GM21737 (cell line): Measurements from ENCODE around the gene UBE2E1.

ENCODE experiments used
- ATAC-seq: cut with Tn5 transposase; IDR thresholded peaks from one replicate; pipeline ENCODE4 v1.9.1; 2021; ENCODE audit warnings: mild to moderate bottlenecking, moderate library complexity; ENCODE audit not compliant: unreplicated experiment

UBE2E1 gene

DNA sequence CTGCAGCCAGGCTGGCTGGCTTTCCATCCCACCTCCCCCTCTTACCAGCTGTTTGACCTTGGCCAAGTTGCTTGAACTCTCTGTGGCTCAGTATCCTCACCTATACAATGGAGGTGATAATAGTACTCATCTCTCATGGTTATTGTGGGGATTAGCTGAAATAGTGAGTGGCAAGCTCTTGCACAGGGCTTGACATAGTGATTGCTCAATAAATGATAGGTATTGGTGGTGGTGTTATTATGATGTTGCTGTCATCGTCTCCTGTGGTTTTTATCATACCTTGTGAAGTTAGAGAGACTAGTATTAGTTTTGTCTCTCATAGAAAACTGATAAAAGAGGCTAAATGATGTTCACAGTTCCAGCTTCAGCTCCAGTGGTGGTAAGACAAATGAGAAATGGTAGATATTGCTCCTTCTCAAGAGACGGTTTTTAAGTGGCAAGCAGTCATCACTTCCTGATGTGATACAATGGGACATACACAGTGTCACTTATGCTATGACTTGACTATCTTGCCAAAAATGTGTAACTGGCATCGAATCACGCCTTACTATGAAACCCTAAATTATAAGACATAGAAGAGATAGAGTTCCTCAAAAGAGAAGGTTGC is 12.1 kb upstream of the UBE2E1 start:
- ATAC-seq = no peak

DNA sequence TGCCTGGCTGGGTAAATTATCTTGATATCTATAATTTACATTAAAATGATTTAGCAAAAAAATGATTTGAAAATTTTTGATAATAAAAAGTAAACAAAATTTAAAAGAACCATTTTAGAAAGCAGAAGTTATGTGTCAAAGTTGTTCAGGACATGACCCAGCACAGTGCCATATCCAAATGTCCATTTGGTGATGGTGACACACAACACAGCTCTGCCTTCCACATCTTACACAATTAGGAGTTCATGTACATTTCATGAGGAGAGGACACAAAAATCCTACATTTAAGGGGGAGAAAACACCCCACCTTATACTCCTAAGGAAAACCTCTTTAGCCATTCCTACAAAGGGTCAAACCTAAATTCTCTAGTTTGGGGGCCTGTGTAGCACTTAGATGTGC is 10.7 kb upstream of the UBE2E1 start:
- no peak for ATAC-seq

DNA sequence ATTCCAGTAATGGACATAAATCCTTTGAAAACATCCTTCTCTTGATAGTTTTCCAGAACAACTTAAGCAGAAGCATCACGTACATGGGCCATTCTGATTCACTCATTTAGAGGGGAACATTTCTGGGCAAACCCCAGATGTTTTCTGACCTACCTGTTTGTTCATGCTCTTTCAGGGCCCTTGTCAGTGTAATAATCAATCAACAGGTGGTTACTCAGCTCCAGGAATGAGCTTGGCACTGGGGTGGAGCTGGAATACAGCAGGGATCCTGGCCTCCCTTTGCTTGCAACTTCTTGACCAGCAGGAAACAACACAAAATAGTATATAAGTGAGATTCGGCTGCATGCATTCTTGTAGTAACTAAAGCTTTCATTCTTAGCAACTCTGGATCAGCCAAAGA is 9.2 kb upstream of the UBE2E1 start:
- no peak for ATAC-seq

DNA sequence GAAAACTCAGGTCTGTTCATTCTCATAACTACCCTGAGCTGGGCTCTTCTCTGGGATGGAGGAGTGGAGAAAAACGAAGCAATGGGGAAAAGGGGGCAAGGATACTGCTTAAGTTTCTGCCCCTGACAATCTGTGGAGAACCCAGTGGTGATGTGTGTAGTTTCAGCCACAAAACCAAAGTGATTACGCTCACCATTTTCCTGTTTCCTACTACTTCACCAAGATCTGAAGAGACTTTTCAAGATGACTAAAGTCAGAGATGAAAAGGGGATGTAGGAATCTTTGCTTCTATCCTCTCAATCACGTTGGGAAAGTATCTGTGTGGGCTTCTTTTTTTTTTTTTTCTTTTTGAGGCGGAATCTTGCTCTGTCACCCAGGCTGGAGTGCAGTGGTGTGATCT is 8.3 kb upstream of the UBE2E1 start:
- ATAC-seq = peak; percentile 78

DNA sequence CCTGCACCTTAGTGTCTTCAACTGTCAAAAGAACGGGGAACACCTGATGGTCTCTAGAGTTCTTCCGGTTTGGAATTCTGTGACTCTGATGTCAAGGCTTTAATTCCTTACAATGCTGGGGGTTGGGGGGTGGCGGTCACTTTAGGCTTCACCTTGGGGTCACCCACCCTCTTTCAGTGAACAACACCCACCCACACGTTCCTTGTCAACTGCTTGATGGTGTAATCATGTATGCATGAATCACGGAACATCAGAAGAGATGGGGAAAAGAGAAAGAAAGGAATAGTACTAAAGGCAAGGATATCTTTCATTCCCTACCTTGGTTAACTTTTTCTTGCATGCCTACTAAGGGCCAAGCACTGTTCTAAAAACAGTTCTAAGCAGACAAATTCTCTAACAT is 7.3 kb upstream of the UBE2E1 start:
- no peak for ATAC-seq

DNA sequence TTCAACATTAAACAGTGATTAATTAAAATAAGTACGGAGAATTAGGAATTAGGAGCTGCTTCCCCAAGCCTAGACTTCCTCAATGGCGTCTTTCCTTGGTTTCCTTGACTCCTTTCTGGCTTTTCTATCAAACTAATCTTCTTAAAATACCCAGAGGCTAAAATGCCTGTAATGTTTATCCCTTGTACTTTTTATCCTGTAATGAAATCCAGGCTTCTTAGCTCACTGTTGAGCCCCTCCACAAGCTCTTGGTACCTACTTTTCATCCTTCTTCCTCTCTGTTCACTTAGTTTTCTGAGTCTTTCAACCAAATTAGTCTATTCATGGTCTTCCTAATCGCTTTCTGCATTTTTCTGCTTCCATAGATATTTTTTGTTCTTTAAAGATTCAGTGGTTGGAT is 6.9 kb upstream of the UBE2E1 start:
- no peak for ATAC-seq

DNA sequence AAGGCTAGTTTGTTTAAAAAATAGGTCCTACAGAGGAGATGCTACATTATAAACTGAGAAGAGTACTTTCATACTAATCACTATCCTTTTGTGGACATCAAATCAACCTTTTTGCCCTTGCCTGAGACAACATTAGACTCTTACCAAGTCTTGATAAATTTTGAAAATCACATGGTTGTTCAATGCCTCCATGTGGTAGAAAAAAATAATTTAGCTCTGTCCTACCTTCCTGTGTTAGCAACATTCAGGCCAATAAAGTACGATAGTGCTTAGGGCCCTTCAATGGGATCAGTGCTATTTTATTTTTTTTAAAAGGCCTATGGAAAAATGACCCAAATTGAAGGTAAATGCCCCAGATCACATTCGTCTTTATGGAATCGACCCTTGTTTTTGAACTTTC is 5.0 kb upstream of the UBE2E1 start:
- peak; percentile 48 for ATAC-seq

DNA sequence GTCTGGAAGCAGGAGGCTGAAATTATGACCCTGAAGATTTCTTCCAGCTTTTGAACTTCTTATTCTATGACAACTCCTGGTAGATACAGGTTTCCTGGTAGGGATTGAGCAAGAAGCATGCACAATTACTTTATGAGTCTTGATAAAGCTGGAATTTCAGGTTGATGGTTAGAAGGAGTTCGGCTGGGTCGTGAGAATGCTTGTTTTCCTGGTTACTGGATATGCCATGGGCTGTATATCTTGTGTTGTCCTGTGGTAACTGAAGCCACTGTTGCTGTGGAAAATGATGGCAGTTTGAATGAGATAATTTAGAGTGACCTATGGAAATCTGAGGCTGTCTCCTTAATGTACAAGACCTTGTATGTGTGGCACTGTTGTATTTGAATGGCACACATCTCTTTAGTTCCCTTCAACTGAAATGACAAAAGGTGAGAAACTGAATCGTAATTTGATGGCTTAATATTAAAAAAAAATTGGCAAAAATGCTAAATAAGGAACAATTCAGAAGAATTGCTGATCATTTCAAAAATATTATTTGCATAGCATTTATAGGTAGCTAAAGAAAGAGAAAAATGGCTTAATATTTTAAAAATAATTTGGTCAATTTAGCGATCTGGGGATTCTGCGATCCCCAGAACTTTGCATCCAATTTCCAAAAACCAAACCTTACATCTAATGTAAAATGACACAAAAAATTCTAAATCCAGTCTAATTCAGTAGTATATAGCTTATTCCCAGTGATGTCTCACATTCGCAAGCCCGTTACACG is 1.1 kb upstream of the UBE2E1 start:
- no peak for ATAC-seq

DNA sequence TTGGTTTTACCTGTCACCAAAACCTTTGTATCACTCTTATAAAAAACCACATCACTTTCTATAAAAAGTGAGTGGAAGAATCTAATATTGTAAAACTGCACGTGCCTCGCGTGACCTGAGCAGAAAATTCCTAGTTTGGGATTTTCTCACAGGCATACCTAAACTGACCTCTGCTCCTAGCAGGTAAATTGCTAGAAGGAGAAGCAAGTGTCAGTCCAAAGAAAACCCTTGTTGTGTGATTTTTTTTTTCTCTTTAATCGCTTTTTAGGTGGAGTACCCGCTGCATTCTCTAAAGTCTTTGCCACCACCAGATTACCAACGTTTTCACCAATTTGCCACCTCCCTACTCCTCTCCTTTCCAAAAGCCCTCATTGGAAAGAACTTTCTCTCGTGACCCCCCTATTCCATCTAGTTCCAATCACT is 534 bp upstream of the UBE2E1 start:
- no peak for ATAC-seq

DNA sequence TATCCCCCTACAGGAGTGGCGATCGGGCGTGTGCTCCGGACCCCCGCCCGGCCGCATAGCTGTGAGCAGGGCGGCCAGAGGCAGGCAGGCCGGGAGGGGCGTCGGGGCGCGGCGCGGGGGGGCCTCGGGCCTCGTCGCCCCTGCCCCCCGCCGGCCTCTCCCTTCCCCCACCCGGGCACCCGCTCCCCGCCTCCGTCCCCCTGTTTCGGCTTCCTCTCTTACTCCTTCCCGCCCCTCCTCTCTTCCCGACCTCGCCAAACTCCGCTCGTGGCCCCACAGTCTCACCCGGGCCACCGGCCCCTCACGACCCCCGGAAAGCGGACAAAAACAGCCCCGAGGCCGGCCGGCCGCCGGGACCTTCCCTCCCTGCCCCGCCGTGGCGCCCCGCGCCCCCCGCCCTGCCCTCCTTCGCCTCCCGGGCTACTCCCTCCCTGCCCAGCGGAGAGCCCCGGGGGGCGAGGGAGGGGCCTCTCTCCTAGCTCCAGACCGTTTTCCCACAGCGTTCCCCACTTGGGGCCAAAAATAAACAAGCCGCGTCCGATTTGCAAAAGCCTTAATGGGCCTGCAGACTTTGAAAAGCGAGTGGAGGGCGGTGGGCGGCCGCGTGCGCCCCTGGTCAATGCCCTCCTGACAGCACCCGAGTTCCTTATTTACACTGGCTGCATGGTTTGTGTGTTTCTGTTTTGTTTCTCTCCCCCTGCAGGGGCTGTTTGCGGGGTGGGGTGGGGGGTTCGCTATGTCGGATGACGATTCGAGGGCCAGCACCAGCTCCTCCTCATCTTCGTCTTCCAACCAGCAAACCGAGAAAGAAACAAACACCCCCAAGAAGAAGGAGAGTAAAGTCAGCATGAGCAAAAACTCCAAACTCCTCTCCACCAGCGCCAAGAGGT is 1.0 kb downstream of the UBE2E1 start:
- peak; percentile 10 for ATAC-seq

DNA sequence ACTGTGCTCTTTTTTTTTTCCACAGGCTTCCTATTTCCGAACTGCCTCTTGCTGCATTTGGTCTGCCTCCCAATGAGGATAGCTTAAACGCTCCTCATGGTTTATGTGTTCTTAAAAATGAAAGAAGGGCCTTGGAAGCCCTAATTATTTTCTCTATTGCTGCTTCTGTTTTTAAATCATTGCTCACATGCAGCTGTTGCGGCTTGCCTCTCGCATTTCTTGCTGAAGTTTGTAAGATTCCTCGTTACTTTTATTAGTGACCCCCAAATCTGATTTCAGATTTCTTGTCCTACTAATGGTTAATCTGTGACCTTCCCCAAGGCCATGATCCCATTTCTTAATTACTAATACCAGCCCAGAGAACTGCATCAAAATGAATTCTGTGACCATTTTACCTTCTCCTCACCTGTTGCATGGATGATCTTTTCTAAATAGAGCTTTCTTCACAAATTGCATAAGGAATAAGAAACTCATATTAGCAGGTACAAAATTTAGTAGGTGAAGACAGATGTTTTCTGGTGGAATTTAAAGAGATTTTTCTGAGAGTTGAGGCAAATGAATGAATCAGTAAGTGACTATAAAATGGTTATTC is 1.8 kb downstream of the UBE2E1 start:
- ATAC-seq = no peak

DNA sequence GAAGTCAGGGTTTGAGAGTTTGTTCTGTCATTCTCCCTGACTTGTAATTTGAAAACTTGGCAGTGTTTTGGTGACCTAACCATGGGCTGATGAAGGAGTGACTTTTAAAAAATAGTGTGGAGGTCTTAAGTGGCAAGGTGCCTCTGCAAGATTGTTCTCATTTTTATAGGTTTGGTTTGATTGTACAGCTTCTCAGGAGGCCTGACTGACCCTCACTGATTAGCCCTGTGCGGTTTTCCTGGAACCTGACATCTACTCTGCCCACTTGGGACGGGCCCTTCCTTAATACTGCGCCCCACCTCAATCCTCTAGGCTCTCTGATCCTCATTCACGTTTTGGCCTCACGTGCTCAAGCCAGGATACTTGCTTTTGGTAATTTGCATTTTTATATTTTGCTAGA is 2.8 kb downstream of the UBE2E1 start:
- ATAC-seq = no peak

DNA sequence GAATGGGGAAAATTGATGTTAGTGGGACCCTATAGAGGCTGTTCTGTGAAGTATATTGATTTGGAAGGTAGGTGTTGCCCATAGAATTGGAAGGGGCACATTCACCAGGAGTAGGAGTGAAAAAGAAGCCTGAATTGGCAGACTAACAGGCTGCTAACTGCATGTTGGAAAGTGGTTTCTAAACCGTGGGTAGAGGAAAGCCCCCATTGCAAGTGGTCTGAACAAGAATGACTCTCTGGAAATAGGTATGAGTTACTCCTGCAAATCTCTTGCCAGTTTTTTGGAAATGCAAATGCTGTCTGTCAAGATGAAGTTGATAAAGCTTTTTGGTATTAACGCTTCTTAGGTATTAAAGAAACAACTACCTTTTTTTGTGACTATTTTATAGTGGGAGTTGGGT is 3.5 kb downstream of the UBE2E1 start:
- no peak for ATAC-seq

DNA sequence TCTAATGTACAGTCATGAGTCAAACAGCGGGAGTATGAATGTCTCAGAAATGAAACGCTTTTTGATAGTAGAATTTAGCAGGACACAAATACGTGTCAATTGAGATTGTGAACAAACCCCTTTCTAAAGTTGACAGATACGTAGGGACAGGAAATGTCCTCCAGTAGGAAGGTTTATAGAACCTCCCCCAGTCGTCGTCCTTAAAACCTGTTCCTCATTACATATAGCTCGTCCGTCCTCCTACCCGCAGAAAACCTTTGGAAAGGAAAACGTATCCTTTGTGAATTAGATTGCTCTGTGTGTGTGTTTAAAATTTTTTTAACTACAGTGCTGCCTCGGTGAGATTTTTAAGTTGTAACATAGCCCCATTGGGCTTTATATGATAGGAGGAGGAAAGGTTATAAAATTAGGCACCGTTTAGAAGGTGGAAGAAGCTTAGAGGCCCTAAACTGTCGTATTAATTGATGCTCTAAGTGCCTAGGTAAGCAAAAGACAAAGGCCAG is 4.1 kb downstream of the UBE2E1 start:
- no peak for ATAC-seq

DNA sequence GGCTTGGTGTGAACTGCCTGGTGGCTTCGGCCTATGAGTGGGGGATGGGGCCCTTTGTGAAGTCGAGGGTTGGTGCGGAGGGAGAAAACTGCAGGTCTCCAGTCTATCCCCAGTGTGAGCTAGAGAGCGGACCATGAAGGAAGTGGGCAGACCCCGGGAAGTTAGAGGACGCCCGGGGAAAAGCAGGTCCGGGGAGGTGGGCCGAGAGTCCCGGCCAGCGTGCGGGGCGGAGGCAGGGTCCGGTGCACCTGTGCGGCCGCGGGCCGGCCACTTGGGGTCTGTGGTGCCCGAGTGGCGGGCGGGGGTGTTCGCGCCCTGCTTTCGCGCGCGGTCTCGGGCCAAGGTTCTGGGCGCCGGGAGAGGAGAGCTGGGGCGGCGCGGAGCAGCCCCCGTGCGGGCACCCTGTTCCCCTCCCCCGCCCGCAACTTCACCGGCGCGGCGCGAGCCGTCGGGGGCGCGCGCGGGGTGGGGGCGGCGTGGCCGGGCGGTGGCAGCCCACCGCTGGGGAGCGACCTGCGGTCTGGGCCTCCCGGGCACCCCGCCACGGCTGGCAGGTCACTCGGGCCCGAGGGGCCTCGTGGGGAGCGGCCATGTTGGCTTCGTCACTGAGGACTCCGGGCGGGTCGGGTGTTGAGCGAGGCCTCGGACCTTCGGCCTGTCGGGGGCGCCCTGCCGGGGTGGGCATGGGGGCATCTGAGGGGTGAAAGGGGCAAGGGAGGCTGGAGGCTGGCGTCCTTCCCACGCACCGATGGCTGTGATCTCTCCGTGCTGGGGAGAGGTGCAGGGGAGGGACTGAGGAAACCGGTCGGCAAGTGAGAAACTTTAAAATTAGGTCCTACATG is 4.8 kb downstream of the UBE2E1 start:
- peak; percentile 26 for ATAC-seq

DNA sequence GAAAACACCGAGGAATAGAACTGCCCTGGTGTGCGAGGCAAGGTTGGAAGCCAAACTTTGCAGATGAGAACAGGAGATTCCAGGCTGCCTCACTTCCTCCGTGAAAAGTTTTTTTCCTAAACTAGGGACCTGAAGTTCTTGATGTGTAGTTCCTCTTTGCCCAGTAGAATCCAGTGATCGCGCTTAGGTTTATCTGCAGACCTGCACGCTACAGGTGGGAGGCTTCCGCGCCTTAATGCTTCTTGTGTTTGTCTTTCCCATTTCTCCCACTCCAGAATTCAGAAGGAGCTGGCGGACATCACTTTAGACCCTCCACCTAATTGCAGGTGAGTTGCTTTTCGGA is 5.4 kb downstream of the UBE2E1 start:
- ATAC-seq = no peak

DNA sequence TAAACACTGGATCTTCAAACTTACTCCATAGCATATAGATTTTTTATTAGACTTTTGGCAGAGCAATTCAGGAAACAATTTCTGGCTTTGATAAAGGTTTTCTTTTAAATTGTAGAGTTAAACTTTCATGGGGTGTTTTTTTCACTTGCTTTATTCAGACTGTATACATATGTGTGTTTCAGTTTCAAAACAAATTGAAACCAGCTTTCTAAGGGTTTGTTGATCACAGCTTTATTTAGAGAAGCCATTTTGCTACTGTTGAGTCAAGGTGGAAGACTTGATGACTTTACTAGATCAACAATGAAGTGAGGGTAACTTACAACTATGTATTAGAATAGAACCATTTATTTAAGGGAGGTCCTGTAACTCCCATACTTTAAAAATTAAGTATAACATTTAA is 6.2 kb downstream of the UBE2E1 start:
- ATAC-seq = no peak

DNA sequence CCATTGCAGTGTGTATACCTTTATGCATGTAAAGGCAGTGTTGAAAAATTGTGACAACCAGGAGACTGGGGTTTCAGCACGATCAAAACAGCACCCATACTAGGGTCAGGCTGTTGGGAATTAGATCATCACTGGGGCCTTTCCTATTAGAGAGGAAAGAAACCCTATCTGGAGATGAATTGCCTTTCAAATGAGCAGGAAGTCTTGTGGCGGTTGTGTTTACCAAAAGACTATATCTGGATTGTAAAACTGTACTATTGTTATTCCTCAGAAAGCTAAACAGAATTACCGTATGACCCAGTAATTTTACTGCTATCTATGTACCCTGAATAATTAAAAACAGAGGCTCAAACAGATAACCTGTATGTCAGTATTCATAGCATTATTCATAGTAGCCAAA is 10.1 kb downstream of the UBE2E1 start:
- no peak for ATAC-seq

DNA sequence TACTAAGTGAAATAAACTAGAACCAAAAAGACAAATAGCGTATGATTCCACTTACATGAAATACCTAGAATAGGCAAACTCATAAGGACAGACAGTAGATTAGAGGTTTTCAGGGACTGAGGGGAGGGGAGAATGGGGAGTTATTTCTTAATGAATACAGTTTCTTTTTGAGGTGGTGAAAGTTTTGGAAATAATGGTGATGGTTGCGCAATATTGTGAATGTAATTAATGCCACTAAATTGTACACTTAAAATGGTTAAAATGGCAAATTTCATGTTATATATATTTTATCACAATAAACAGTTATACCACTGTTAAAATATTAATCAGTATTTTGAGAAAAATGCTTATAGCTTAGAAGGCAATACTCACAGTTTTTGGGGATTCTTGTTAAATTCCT is 11.0 kb downstream of the UBE2E1 start:
- no peak for ATAC-seq

DNA sequence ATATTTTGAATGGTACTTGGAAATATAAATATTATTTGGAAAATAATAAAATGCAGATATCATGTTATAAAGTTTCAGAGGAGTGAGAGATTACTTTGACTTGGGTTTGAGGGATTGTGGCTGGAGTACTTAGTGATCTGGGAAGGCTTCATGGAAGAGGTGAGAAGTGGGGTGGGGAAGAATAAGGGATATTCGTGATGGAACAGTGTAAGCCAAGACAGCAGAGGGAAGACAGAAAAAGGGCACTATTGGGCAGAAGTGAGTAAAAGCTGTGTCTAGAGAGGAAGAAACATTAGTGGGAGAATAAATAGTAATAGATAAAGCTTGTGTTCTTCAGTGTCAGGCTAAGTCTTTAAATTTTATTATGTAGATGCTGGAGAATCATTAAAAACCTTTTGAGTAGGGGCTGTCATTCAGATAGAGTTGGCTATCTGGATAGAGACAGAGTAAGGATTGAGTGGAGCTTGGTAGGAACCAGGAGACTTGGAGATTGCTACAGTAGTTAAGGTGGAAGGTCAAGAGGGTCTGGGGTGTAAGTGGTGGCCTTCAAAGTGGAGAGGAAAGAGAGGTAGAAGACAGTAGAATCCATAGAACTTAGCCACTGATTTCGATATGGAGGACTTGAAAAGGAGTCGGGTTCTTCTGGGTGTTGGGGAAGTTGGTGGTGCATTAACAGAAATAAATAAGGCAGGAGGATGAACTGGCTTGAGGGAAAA is 11.9 kb downstream of the UBE2E1 start:
- no peak for ATAC-seq
